HepG2 (cell line): ENCODE data around the gene CACNG5. TPM values are rescaled to one million over a fixed set of nuclear protein-coding genes. Genes with fewer than 3 reads are reported as not detected.

ENCODE experiments used
- ATAC-seq: fragments of 200-7000 bp; cut with Tn5 transposase; 3 replicates; pipeline ENCODE4 v1.9.1; 2020; ENCODE audit warnings: mild to moderate bottlenecking, moderate library complexity
- BruUV-seq: library from RNA; stranded (reverse); fragments of 400-500 nt; replicated peaks from 2 replicates; lab custom pipeline; 2021; lab: Mats Ljungman, UMichigan
- CTCF ChIA-PET: fragments of 300-600 bp; formaldehyde crosslinking; extraction: SDS; loops from one replicate; lab custom pipeline; 2021; ENCODE audit warnings: low total read pairs, inconsistent platforms, low intra/inter-chr PET ratio; lab: Yijun Ruan, JAX
- POLR2A ChIA-PET: fragments of 350-600 bp; sonication (Branson Sonifier 250); formaldehyde crosslinking; loops from one replicate; lab custom pipeline; 2020; ENCODE audit warnings: antibody characterized with exemption, inconsistent platforms; lab: Yijun Ruan, JAX
- DNase-seq: peaks from one replicate; pipeline ENCODE4 v3.0.0-alpha.2; 2015; ENCODE audit warnings: low spot score
- FAIRE-seq: peaks from 3 replicates; lab custom pipeline; 2011; peaks lifted over from hg19 to GRCh38; lab: Jason Lieb, UNC
- H2AFZ ChIP-seq: one replicate; pipeline ENCODE4 v1.6.1; 2011; ENCODE audit warnings: low read length, inconsistent platforms
- H3K27ac ChIP-seq: fragments of 300-600 bp; 3 replicates; pipeline ENCODE4 v1.8.0; 2011; ENCODE audit warnings: mixed run types, mild to moderate bottlenecking, mixed read lengths, low read length, inconsistent platforms; ENCODE audit not compliant: insufficient read depth; ENCODE audit errors: extremely low read length
- H3K27me3 ChIP-seq, 2 experiments: fragments of 200-600 bp in 1 of 2; 2 replicates in 1 of 2; 3 replicates in 1 of 2; pipeline versions ENCODE4 v1.6.0 to v1.8.0; 2011; ENCODE audit warnings: low read length in 2 of 2, mild to moderate bottlenecking in 2 of 2, moderate library complexity in 2 of 2, inconsistent platforms in 1 of 2; ENCODE audit not compliant: insufficient read depth in 2 of 2, control insufficient read depth in 1 of 2
- H3K36me3 ChIP-seq, 2 experiments: fragments of 200-600 bp in 1 of 2; replicated peaks in 1 of 2; 2 replicates in 1 of 2; 3 replicates in 1 of 2; pipeline versions ENCODE4 v1.5.1 to v1.8.0; 2011; ENCODE audit warnings: low read length in 2 of 2, inconsistent platforms in 1 of 2; ENCODE audit not compliant: insufficient read depth in 2 of 2, control insufficient read depth in 1 of 2
- H3K4me1 ChIP-seq: 2 replicates; pipeline ENCODE4 v1.5.1; 2012; ENCODE audit warnings: low read length, inconsistent platforms; ENCODE audit not compliant: insufficient read depth
- H3K4me2 ChIP-seq: 2 replicates; pipeline ENCODE4 v1.6.0; 2011; ENCODE audit warnings: low read depth, low read length, inconsistent platforms
- H3K4me3 ChIP-seq, 3 experiments: fragments of 200-600 bp in 1 of 3; sonication (generic), shearing (Covaris generic) in 1 of 3; replicated peaks in 1 of 3; 2 replicates each; pipeline ENCODE4 v1.5.1; 2011 to 2016; ENCODE audit warnings: low read length in 3 of 3, inconsistent platforms in 2 of 3, low read depth in 2 of 3, mild to moderate bottlenecking in 2 of 3, control low read depth in 1 of 3, mixed read lengths in 1 of 3; ENCODE audit not compliant: insufficient read depth in 1 of 3
- H3K79me2 ChIP-seq: one replicate; pipeline ENCODE4 v1.6.1; 2011; ENCODE audit warnings: low read length, inconsistent platforms; ENCODE audit not compliant: insufficient read depth
- H3K9ac ChIP-seq: 2 replicates; pipeline ENCODE4 v1.6.0; 2011; ENCODE audit warnings: mild to moderate bottlenecking, low read depth, low read length, inconsistent platforms; ENCODE audit not compliant: insufficient read depth
- H3K9me3 ChIP-seq: 2 replicates; pipeline ENCODE4 v1.5.1; 2012; ENCODE audit warnings: mild to moderate bottlenecking, low read length
- H4K20me1 ChIP-seq: 2 replicates; pipeline ENCODE4 v1.6.0; 2011; ENCODE audit warnings: inconsistent platforms, mild to moderate bottlenecking, low read length, moderate library complexity; ENCODE audit not compliant: insufficient read depth
- AHR ChIP-seq: IDR thresholded peaks from 2 replicates; pipeline ENCODE4 v1.6.1; 2018; ENCODE audit warnings: missing genetic modification reagents, missing compliant biosample characterization
- ASH2L ChIP-seq: fragments of 300-600, 200-600 bp; sonication (generic); IDR thresholded peaks from 2 replicates; pipeline ENCODE4 v1.7.0; 2017; ENCODE audit warnings: low read depth, mild to moderate bottlenecking, moderate library complexity, mixed read lengths, low read length; ENCODE audit not compliant: insufficient read length
- ATF3 ChIP-seq: sonication (generic); formaldehyde crosslinking; IDR thresholded peaks from 2 replicates; pipeline ENCODE4 v1.4.0; 2020; ENCODE audit warnings: missing genetic modification reagents
- KLF16 ChIP-seq, 2 experiments: sonication (generic) in 1 of 2; formaldehyde crosslinking in 1 of 2; IDR thresholded peaks; 2 replicates each; pipeline versions ENCODE4 v1.6.1 to v1.8.0; 2016 to 2023; ENCODE audit warnings: missing genetic modification reagents in 2 of 2, missing compliant biosample characterization in 1 of 2
- MIER2 ChIP-seq: IDR thresholded peaks from 2 replicates; pipeline ENCODE4 v1.6.1; 2016; ENCODE audit warnings: missing biosample characterization, missing genetic modification reagents
- POGK ChIP-seq: sonication (generic); formaldehyde crosslinking; conservative IDR thresholded peaks from 2 replicates; pipeline ENCODE4 v1.8.0; 2022; ENCODE audit warnings: mild to moderate bottlenecking, moderate library complexity, missing genetic modification reagents
- TRIM24 ChIP-seq: sonication (generic); formaldehyde crosslinking; IDR thresholded peaks from 2 replicates; pipeline ENCODE4 v1.8.0; 2022; ENCODE audit warnings: mild to moderate bottlenecking, missing genetic modification reagents
- ZBTB3 ChIP-seq: sonication (generic); formaldehyde crosslinking; IDR thresholded peaks from 2 replicates; pipeline ENCODE4 v1.4.0; 2020; ENCODE audit warnings: low read depth, mild to moderate bottlenecking, moderate library complexity, missing genetic modification reagents, borderline replicate concordance
- ZNF136 ChIP-seq: sonication (generic); formaldehyde crosslinking; IDR thresholded peaks from 2 replicates; pipeline ENCODE4 v1.8.1; 2022; ENCODE audit warnings: low read depth, mild to moderate bottlenecking, moderate library complexity, missing genetic modification reagents
- ZNF251 ChIP-seq: sonication (generic); formaldehyde crosslinking; IDR thresholded peaks from 2 replicates; pipeline ENCODE4 v1.9.0; 2021; ENCODE audit warnings: mild to moderate bottlenecking, missing genetic modification reagents
- ZNF749 ChIP-seq: sonication (generic); formaldehyde crosslinking; IDR thresholded peaks from 2 replicates; pipeline ENCODE4 v1.8.0; 2022; ENCODE audit warnings: mild to moderate bottlenecking, missing genetic modification reagents, moderate library complexity, borderline replicate concordance
- WGBS: methylation state at CpG from one replicate; pipeline ENCODE4 v1.1.6; 2017; ENCODE audit warnings: low lambda C conversion rate; 5-methylcytosine and 5-hydroxymethylcytosine counted together
- in situ Hi-C: cut with HindIII; loops from 2 replicates; pipeline ENCODE4 v1.10.0; 2017; ENCODE audit warnings: low pct_unique_long_range_greater_than_20kb; ENCODE audit not compliant: extremely low pct_ligation_motif_present
- intact Hi-C: fragments of 100-400 bp; cut with micrococcal nuclease; formaldehyde crosslinking; loops from one replicate; pipeline ENCODE4 v1.10.0; 2022; ENCODE audit not compliant: unreplicated experiment
- polyA plus RNA-seq, 8 experiments: library from polyadenylated mRNA; depleted of rRNA in 3 of 8; stranded (reverse) in 7 of 8; unstranded in 1 of 8; fragments of >200 nt; fragmentation: Illumina TruSeq in 4 of 8; extraction: Trizol in 4 of 8; gene quantifications; 2 replicates each; pipeline versions ENCODE4 v1.2.1 to v1.2.3, GENCODE V29; 2011 to 2016; ENCODE audit warnings: low read depth in 4 of 8, missing spikeins in 1 of 8, mixed read lengths in 1 of 8; ENCODE audit not compliant: insufficient read depth in 1 of 8
- total RNA-seq, 5 experiments: library from RNA; depleted of rRNA; stranded (reverse); fragments of >200 nt; fragmentation: Illumina TruSeq; extraction: Trizol; gene quantifications; 2 replicates each; pipeline ENCODE4 v1.2.3, GENCODE V29; 2016; ENCODE audit warnings: low read depth in 1 of 5
- TF ChIP-seq, protein P1 (sequence below): sonication (generic); formaldehyde crosslinking; IDR thresholded peaks from 2 replicates; pipeline ENCODE4 v1.5.0; 2020; ENCODE audit warnings: mild to moderate bottlenecking, missing genetic modification reagents

The CACNG5 gene
- total and polyA plus RNA-seq, 2 of the 13 experiments (the other 11 are each of a cell fraction or from before 2014, with no cell fraction given), result not detected

GRCh38 chr17:66918896-66919295 lies 84.0 kb downstream of the CACNG5 start:
- no peak overlapping the region for H3K27ac ChIP-seq
- H3K9ac ChIP-seq, result no peak overlapping the region
- no peak for ATAC-seq
- DNase-seq, result no peak
- in situ Hi-C loops (no loop called here), intact Hi-C loops (no loop called here)
- no peaks in the 10 kb centered on the region for H3K36me3 ChIP-seq
- no peak for FAIRE-seq
- peaks cover 0 to 36% of the 10 kb centered on the region in 2 experiments; a peak in 3 of 5 replicates for H3K27me3 ChIP-seq
- no peak overlapping the region for H3K4me2 ChIP-seq
- H3K79me2 ChIP-seq, result no peaks in the 10 kb centered on the region
- no peaks in the 10 kb centered on the region for H3K9me3 ChIP-seq
- ChIA-PET POLR2A (no interaction called here), CTCF (no interaction called here)
- H3K4me1 ChIP-seq, result peaks cover 6% of the 10 kb centered on the region
- H4K20me1 ChIP-seq, result no peaks in the 10 kb centered on the region
- no TSS peak for BruUV-seq
- no peak overlapping the region for H3K4me3 ChIP-seq
- TF ChIP-seq ZNF749 (no peak), ATF3 (CRISPR knock-in tag) (no peak), KLF16 (CRISPR knock-in tag; IDR thresholded peaks at IDR 0.05) (no peak)
- 53% methylated on average over 12 of the region's 12 CpGs for WGBS
- H2AFZ ChIP-seq, result no peak overlapping the region

- DNase-seq, result no peak
- Histone ChIP-seq H3K9ac (no peak overlapping the region), H3K79me2 (no peaks in the 10 kb centered on the region), H4K20me1 (no peaks in the 10 kb centered on the region), H3K27ac (no peak overlapping the region), H2AFZ (no peak overlapping the region), H3K36me3 (no peaks in the 10 kb centered on the region), H3K9me3 (no peaks in the 10 kb centered on the region), H3K27me3 (peaks cover 0 to 25% of the 10 kb centered on the region in 2 experiments; a peak in 3 of 5 replicates), H3K4me2 (no peak overlapping the region), H3K4me3 (no peak overlapping the region), H3K4me1 (peaks cover 15% of the 10 kb centered on the region)
- no peak for ATAC-seq
- FAIRE-seq, result no peak
- BruUV-seq, result no TSS peak
- 34% methylated on average over 9 of the region's 9 CpGs for WGBS
- in situ Hi-C loops (no loop called here), intact Hi-C loops (no loop called here)
- no peak for TF ChIP-seq AHR (CRISPR knock-in tag)
- TF ChIP-seq MIER2, result no peak
- TF ChIP-seq ZNF251 (CRISPR knock-in tag), result no peak
- TF ChIP-seq ZNF136, result no peak
- TF ChIP-seq ASH2L, result no peak
- no peak for TF ChIP-seq TRIM24
- TF ChIP-seq, protein P1, sequence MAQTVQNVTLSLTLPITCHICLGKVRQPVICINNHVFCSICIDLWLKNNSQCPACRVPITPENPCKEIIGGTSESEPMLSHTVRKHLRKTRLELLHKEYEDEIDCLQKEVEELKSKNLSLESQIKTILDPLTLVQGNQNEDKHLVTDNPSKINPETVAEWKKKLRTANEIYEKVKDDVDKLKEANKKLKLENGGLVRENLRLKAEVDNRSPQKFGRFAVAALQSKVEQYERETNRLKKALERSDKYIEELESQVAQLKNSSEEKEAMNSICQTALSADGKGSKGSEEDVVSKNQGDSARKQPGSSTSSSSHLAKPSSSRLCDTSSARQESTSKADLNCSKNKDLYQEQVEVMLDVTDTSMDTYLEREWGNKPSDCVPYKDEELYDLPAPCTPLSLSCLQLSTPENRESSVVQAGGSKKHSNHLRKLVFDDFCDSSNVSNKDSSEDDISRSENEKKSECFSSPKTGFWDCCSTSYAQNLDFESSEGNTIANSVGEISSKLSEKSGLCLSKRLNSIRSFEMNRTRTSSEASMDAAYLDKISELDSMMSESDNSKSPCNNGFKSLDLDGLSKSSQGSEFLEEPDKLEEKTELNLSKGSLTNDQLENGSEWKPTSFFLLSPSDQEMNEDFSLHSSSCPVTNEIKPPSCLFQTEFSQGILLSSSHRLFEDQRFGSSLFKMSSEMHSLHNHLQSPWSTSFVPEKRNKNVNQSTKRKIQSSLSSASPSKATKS (CRISPR knock-in tag), result no peak
- TF ChIP-seq ZBTB3 (CRISPR knock-in tag), result no peak
- no peak for TF ChIP-seq POGK (CRISPR knock-in tag)
- POLR2A ChIA-PET, result no interaction called here
- CTCF ChIA-PET, result no interaction called here
These were observed 85.5 kb downstream of the CACNG5 start for GRCh38 chr17:66920435-66920834.
